Neuronal stem cell (in vitro differentiated cells): ENCODE measurements around the gene TYMS.
"Not testable (repeated sequence)": the region's sequence is repeated elsewhere in the genome, so short reads cannot be mapped to it uniquely, and the experiment has no call there.

Experiments used
- DNase-seq: peaks from one replicate; pipeline ENCODE4 v3.0.0-alpha.2; 2013; ENCODE audit warnings: low spot score
- H2AFZ ChIP-seq: one replicate; pipeline ENCODE4 v1.6.1; 2013; ENCODE audit warnings: mild to moderate bottlenecking, low read length, inconsistent platforms
- H2AK5ac ChIP-seq: 2 replicates; pipeline ENCODE4 v1.6.1; 2013; ENCODE audit warnings: low read depth, mild to moderate bottlenecking, inconsistent platforms, low read length, moderate library complexity, mixed read lengths
- H2BK120ac ChIP-seq: 2 replicates; pipeline ENCODE4 v1.6.1; 2013; ENCODE audit warnings: low read depth, mild to moderate bottlenecking, inconsistent platforms, low read length, moderate library complexity, mixed read lengths
- H2BK12ac ChIP-seq: one replicate; pipeline ENCODE4 v1.6.1; 2013; ENCODE audit warnings: low read length, inconsistent platforms
- H2BK15ac ChIP-seq: 2 replicates; pipeline ENCODE4 v1.6.1; 2013; ENCODE audit warnings: mild to moderate bottlenecking, low read length, inconsistent platforms, mixed read lengths
- H2BK5ac ChIP-seq: one replicate; pipeline ENCODE4 v1.6.1; 2013; ENCODE audit warnings: inconsistent platforms, mild to moderate bottlenecking, low read length, moderate library complexity
- H3K14ac ChIP-seq: one replicate; pipeline ENCODE4 v1.6.1; 2013; ENCODE audit warnings: low read length, inconsistent platforms
- H3K18ac ChIP-seq: 2 replicates; pipeline ENCODE4 v1.6.1; 2013; ENCODE audit warnings: low read length, inconsistent platforms
- H3K23ac ChIP-seq: 2 replicates; pipeline ENCODE4 v1.6.1; 2013; ENCODE audit warnings: low read depth, mild to moderate bottlenecking, mixed read lengths, low read length, inconsistent platforms; ENCODE audit not compliant: poor library complexity
- H3K27ac ChIP-seq: replicated peaks from 3 replicates; pipeline ENCODE4 v1.5.1; 2013; ENCODE audit warnings: low read length, inconsistent platforms
- H3K27me3 ChIP-seq, 3 experiments: 2 replicates each; pipeline ENCODE4 v1.6.1; 2013; ENCODE audit warnings: low read length in 3 of 3, mild to moderate bottlenecking in 2 of 3, inconsistent platforms in 1 of 3, low read depth in 1 of 3, mixed read lengths in 1 of 3, moderate library complexity in 1 of 3; ENCODE audit not compliant: control insufficient read depth in 3 of 3, insufficient read depth in 3 of 3
- H3K36me3 ChIP-seq, 2 donors: replicated peaks in 1 of 2; 2 replicates each; pipeline ENCODE4 v1.6.1; 2013; ENCODE audit warnings: low read length in 2 of 2; ENCODE audit not compliant: control insufficient read depth in 2 of 2, insufficient read depth in 2 of 2
- H3K4ac ChIP-seq: 2 replicates; pipeline ENCODE4 v1.6.1; 2013; ENCODE audit warnings: inconsistent platforms, mild to moderate bottlenecking, low read length, moderate library complexity
- H3K4me1 ChIP-seq, 2 donors: 1 replicate in 1 of 2; 2 replicates in 1 of 2; pipeline ENCODE4 v1.6.1; 2013; ENCODE audit warnings: low read length in 2 of 2, low read depth in 1 of 2; ENCODE audit not compliant: control insufficient read depth in 2 of 2, insufficient read depth in 1 of 2
- H3K4me2 ChIP-seq: one replicate; pipeline ENCODE4 v1.6.1; 2013; ENCODE audit warnings: mild to moderate bottlenecking, low read length, inconsistent platforms; ENCODE audit not compliant: insufficient read depth, poor library complexity, severe bottlenecking
- H3K4me3 ChIP-seq, 2 donors: 2 replicates each; pipeline ENCODE4 v1.5.1; 2013; ENCODE audit warnings: low read length in 2 of 2, mild to moderate bottlenecking in 2 of 2, inconsistent platforms in 1 of 2, moderate library complexity in 1 of 2
- H3K79me1 ChIP-seq: one replicate; pipeline ENCODE4 v1.6.1; 2013; ENCODE audit warnings: low read depth, mild to moderate bottlenecking, inconsistent platforms, low read length, moderate library complexity
- H3K9ac ChIP-seq: one replicate; pipeline ENCODE4 v1.6.1; 2013; ENCODE audit warnings: mild to moderate bottlenecking, low read depth, low read length, inconsistent platforms; ENCODE audit not compliant: poor library complexity
- H3K9me3 ChIP-seq, 2 donors: replicated peaks in 1 of 2; 2 replicates each; pipeline versions ENCODE3 to v1.6.1; 2013; ENCODE audit warnings: low read length in 2 of 2, mild to moderate bottlenecking in 2 of 2, inconsistent platforms in 1 of 2, low read depth in 1 of 2, mixed read lengths in 1 of 2, moderate library complexity in 1 of 2; ENCODE audit not compliant: control insufficient read depth in 2 of 2, insufficient read depth in 1 of 2
- H4K8ac ChIP-seq: one replicate; pipeline ENCODE4 v1.6.1; 2013; ENCODE audit warnings: low read depth, mild to moderate bottlenecking, inconsistent platforms, low read length, moderate library complexity
- H4K91ac ChIP-seq: one replicate; pipeline ENCODE4 v1.6.1; 2013; ENCODE audit warnings: low read length, low read depth, mild to moderate bottlenecking, inconsistent platforms; ENCODE audit not compliant: poor library complexity
- whole genome bisulfite sequencing, 2 donors: extraction: QIAGEN DNeasy Blood & Tissue Kit; methylation state at CpG; one replicate each; pipeline ENCODE4 v1.1.7; 2013; ENCODE audit warnings: missing lambda C conversion rate in 2 of 2, mixed read lengths in 1 of 2; ENCODE audit not compliant: insufficient read length in 2 of 2, insufficient replicate concordance in 1 of 2; ENCODE audit errors: extremely low coverage in 2 of 2; 5-methylcytosine and 5-hydroxymethylcytosine counted together

TYMS gene

GRCh38 chr18:682416-682815 lies 25.0 kb downstream of the TYMS start:
- not testable (repeated sequence) for H3K9ac ChIP-seq, H4K91ac ChIP-seq, H2BK120ac ChIP-seq, H4K8ac ChIP-seq, H3K23ac ChIP-seq, H3K27ac ChIP-seq, H2AK5ac ChIP-seq, DNase-seq, H2AFZ ChIP-seq, H3K14ac ChIP-seq, H3K36me3 ChIP-seq, H3K9me3 ChIP-seq, H3K18ac ChIP-seq, H3K27me3 ChIP-seq, H2BK12ac ChIP-seq, H3K4ac ChIP-seq, H2BK15ac ChIP-seq, H3K4me2 ChIP-seq, H3K79me1 ChIP-seq, H2BK5ac ChIP-seq, H3K4me3 ChIP-seq
- WGBS, 2 donors, result no CpG with 5 or more reads among the region's 9 CpGs
- H3K4me1 ChIP-seq, result peaks cover 9 to 15% of the 10 kb centered on the region in 2 donors

GRCh38 chr18:682833-683232 lies 25.4 kb downstream of the TYMS start:
- H3K79me1 ChIP-seq, result no peaks in the 10 kb centered on the region
- no peak overlapping the region for H4K8ac ChIP-seq
- H3K18ac ChIP-seq, result no peak overlapping the region
- no peak overlapping the region for H3K27ac ChIP-seq
- H2BK12ac ChIP-seq, result no peak overlapping the region
- H3K23ac ChIP-seq, result no peak overlapping the region
- H3K36me3 ChIP-seq, result peaks cover 0 to 3% of the 10 kb centered on the region in 2 donors
- H4K91ac ChIP-seq, result no peak overlapping the region
- peaks cover 0 to 2% of the 10 kb centered on the region in 2 donors for H3K9me3 ChIP-seq
- H2AFZ ChIP-seq, result no peak overlapping the region
- DNase-seq, result no peak
- no peak overlapping the region for H3K4me3 ChIP-seq
- H3K4ac ChIP-seq, result no peak overlapping the region
- H3K4me2 ChIP-seq, result no peak overlapping the region
- H3K9ac ChIP-seq, result no peak overlapping the region
- no peak overlapping the region for H2BK5ac ChIP-seq
- no peak overlapping the region for H3K14ac ChIP-seq
- H2BK15ac ChIP-seq, result no peak overlapping the region
- H3K27me3 ChIP-seq, result peaks cover 0 to 4% (median 0%) of the 10 kb centered on the region in 3 experiments
- H3K4me1 ChIP-seq, result peaks cover 9 to 17% of the 10 kb centered on the region in 2 donors
- no peak overlapping the region for H2AK5ac ChIP-seq
- no peak overlapping the region for H2BK120ac ChIP-seq

- Histone ChIP-seq H3K79me1 (no peaks in the 10 kb centered on the region), H3K23ac (no peak overlapping the region), H2BK120ac (no peak overlapping the region), H3K27ac (no peak overlapping the region), H4K8ac (no peak overlapping the region), H2AFZ (peak overlapping the region; percentile 24), H2BK12ac (peak overlapping the region; percentile 66), H2BK15ac (no peak overlapping the region), H3K18ac (peak overlapping the region; percentile 48), H2AK5ac (peak overlapping the region; percentile 92), H2BK5ac (no peak overlapping the region), H3K9ac (no peak overlapping the region), H3K27me3 (peaks cover 0 to 4% (median 4%) of the 10 kb centered on the region in 3 experiments), H3K4me1 (peaks cover 9 to 20% of the 10 kb centered on the region in 2 donors), H3K4me2 (no peak overlapping the region), H4K91ac (no peak overlapping the region), H3K14ac (no peak overlapping the region), H3K9me3 (peaks cover 0 to 2% of the 10 kb centered on the region in 2 donors), H3K36me3 (peaks cover 0 to 3% of the 10 kb centered on the region in 2 donors), H3K4me3 (no peak overlapping the region), H3K4ac (no peak overlapping the region)
- WGBS, 2 donors, result no CpG with 5 or more reads among the region's 5 CpGs
- DNase-seq, result no peak
These were observed 26.1 kb downstream of the TYMS start for GRCh38 chr18:683531-683930.

- DNase-seq, result no peak
- no peak overlapping the region for H2BK5ac ChIP-seq
- H2BK15ac ChIP-seq, result no peak overlapping the region
- H3K4ac ChIP-seq, result no peak overlapping the region
- H3K14ac ChIP-seq, result no peak overlapping the region
- H3K36me3 ChIP-seq, result peaks cover 0 to 2% of the 10 kb centered on the region in 2 donors
- H3K23ac ChIP-seq, result no peak overlapping the region
- no peak overlapping the region for H2AFZ ChIP-seq
- no peak overlapping the region for H4K8ac ChIP-seq
- peaks cover 9 to 21% of the 10 kb centered on the region in 2 donors for H3K4me1 ChIP-seq
- WGBS, 2 donors, result no CpG with 5 or more reads among the region's 3 CpGs
- no peak overlapping the region for H2BK12ac ChIP-seq
- peaks cover 0 to 8% (median 4%) of the 10 kb centered on the region in 3 experiments for H3K27me3 ChIP-seq
- no peak overlapping the region for H2BK120ac ChIP-seq
- H3K4me3 ChIP-seq, result no peak overlapping the region
- H3K79me1 ChIP-seq, result no peaks in the 10 kb centered on the region
- no peak overlapping the region for H3K9ac ChIP-seq
- H3K9me3 ChIP-seq, result peaks cover 0 to 2% of the 10 kb centered on the region in 2 donors
- H3K27ac ChIP-seq, result no peak overlapping the region
- no peak overlapping the region for H3K4me2 ChIP-seq
- H2AK5ac ChIP-seq, result no peak overlapping the region
- no peak overlapping the region for H3K18ac ChIP-seq
- no peak overlapping the region for H4K91ac ChIP-seq
These were observed 28.0 kb downstream of the TYMS start for GRCh38 chr18:685438-685837.
